Tibial artery (tissue), 4 donors: Measurements from ENCODE around the gene HSPA1A.

Source experiments
- DNase-seq, 2 donors: peaks; one replicate each; pipeline ENCODE4 v3.0.0-alpha.2; 2019
- H3K27ac ChIP-seq, 2 donors: fragments of 200-600 bp; sonication (generic) in 1 of 2; 1 replicate in 1 of 2; 2 replicates in 1 of 2; pipeline ENCODE4 v1.5.1; 2018 to 2019; ENCODE audit warnings: mild to moderate bottlenecking in 1 of 2
- H3K27me3 ChIP-seq, 2 donors: fragments of 200-600 bp; sonication (generic) in 1 of 2; one replicate each; pipeline versions ENCODE4 v1.5.1 to v1.6.0; 2016 to 2019
- H3K36me3 ChIP-seq, 3 donors: fragments of 200-600 bp; sonication (generic) in 2 of 3; one replicate each; pipeline ENCODE4 v1.5.1; 2016 to 2019; ENCODE audit warnings: mild to moderate bottlenecking in 2 of 3
- H3K4me1 ChIP-seq, 4 donors: fragments of 200-600 bp; sonication (generic) in 2 of 4; 1 replicate in 3 of 4; 2 replicates in 1 of 4; pipeline ENCODE4 v1.5.1; 2016 to 2019
- H3K4me3 ChIP-seq, 2 donors: fragments of 200-600 bp; sonication (generic) in 1 of 2; 1 replicate in 1 of 2; 2 replicates in 1 of 2; pipeline ENCODE4 v1.5.1; 2018 to 2019; ENCODE audit warnings: mild to moderate bottlenecking in 2 of 2
- H3K9me3 ChIP-seq, 3 donors: fragments of 200-600 bp; sonication (generic) in 1 of 3; one replicate each; pipeline ENCODE4 v1.5.1; 2016 to 2019
- intact Hi-C: fragments of 100-400 bp; cut with DNase I; formaldehyde crosslinking; loops from one replicate; pipeline ENCODE4 v1.15.0; 2023; ENCODE audit warnings: low total_unique reads
- TF ChIP-seq, protein P1 (sequence below), 2 experiments: fragments of 200-600 bp in 1 of 2; fragments of 450-650 bp in 1 of 2; IDR thresholded peaks; one replicate each; pipeline ENCODE4 v1.5.1; 2017 to 2019; ENCODE audit warnings: antibody characterized with exemption in 2 of 2, mild to moderate bottlenecking in 1 of 2, moderate library complexity in 1 of 2

HSPA1A gene

DNA sequence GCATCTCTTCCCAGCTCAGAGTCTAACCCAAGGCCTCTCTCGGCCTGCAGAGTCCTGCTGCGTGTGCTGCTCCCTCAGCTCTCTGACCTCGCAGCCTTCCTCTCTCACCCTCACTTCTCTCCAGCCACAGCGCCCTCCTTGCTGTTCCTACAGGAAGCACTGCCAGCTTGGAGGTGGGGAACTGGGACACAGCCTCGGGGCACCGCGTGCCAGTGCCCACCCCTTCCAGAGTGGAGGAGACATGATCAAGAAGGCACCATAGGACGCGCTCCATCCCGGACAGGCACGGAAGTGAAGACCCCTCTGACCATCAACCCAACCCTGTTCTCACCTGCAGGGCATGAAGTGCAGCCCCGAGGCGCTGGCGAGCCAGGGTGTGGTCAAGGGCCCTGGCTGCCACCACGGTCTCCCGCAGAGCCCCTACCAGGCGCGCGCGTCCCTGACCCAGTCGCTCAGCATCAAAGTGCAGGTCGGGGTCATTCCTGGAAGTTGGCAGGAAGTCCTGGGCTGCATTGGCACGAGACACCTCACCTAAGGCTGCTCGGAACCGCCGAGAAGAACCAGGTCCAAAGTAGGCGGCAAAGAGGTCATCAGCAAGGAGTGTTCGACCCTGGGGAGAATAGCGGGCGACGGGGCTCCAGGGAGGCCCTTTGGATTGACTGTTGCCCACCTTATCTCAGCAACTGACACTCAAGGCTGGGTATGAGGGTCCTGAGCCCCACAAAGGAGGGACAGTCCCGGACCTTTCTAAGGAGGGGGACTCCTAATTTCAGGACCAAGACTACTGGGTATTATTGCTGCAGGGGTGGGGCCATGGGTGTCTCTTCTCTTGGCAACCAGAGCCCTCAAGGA is 39.5 kb upstream of the HSPA1A start:
- no peak for DNase-seq
- H3K9me3 ChIP-seq = no peaks in the 10 kb centered on the region
- no peak overlapping the region for H3K27ac ChIP-seq
- H3K4me1 ChIP-seq = peaks cover 0 to 12% (median 8%) of the 10 kb centered on the region in 4 donors
- H3K4me3 ChIP-seq = no peak overlapping the region
- TF ChIP-seq, protein P1, sequence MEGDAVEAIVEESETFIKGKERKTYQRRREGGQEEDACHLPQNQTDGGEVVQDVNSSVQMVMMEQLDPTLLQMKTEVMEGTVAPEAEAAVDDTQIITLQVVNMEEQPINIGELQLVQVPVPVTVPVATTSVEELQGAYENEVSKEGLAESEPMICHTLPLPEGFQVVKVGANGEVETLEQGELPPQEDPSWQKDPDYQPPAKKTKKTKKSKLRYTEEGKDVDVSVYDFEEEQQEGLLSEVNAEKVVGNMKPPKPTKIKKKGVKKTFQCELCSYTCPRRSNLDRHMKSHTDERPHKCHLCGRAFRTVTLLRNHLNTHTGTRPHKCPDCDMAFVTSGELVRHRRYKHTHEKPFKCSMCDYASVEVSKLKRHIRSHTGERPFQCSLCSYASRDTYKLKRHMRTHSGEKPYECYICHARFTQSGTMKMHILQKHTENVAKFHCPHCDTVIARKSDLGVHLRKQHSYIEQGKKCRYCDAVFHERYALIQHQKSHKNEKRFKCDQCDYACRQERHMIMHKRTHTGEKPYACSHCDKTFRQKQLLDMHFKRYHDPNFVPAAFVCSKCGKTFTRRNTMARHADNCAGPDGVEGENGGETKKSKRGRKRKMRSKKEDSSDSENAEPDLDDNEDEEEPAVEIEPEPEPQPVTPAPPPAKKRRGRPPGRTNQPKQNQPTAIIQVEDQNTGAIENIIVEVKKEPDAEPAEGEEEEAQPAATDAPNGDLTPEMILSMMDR (IDR thresholded peaks at IDR 0.05) = no peak
- intact Hi-C loops = no loop called here
- H3K36me3 ChIP-seq = peaks cover 14 to 32% (median 28%) of the 10 kb centered on the region in 3 donors
- H3K27me3 ChIP-seq = no peaks in the 10 kb centered on the region

DNA sequence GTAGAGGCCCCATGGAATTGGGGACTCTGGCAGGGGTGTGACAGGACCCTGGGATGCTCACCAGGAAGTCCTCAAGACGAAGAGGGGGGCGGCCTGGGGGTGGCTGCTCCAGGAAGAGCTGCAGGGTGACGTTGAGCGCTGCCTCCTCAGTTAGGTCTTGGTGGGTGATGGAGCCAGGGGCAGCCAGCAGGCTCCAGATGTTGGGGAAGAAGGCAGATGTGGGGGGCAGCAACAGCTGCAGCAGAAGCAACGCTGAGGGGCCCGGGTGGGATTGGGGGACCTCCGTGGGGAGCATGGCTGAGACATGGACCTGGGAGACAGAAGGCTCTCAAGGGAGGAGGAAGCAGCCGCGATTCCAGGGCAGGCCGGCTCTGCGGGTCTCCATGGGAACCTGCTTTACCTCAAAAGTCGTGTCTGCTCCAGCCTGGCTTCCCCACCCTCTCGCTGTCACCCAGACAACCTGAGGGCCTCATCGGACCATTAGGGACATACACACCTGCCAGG is 38.8 kb upstream of the HSPA1A start:
- Histone ChIP-seq H3K4me3 (no peak overlapping the region), H3K9me3 (no peaks in the 10 kb centered on the region), H3K27ac (no peak overlapping the region), H3K4me1 (peaks cover 0 to 12% (median 8%) of the 10 kb centered on the region in 4 donors), H3K27me3 (no peaks in the 10 kb centered on the region), H3K36me3 (peaks cover 21 to 39% (median 35%) of the 10 kb centered on the region in 3 donors)
- TF ChIP-seq, protein P1 (IDR thresholded peaks at IDR 0.05) = no peak
- no peak for DNase-seq
- intact Hi-C loops = no loop called here

DNA sequence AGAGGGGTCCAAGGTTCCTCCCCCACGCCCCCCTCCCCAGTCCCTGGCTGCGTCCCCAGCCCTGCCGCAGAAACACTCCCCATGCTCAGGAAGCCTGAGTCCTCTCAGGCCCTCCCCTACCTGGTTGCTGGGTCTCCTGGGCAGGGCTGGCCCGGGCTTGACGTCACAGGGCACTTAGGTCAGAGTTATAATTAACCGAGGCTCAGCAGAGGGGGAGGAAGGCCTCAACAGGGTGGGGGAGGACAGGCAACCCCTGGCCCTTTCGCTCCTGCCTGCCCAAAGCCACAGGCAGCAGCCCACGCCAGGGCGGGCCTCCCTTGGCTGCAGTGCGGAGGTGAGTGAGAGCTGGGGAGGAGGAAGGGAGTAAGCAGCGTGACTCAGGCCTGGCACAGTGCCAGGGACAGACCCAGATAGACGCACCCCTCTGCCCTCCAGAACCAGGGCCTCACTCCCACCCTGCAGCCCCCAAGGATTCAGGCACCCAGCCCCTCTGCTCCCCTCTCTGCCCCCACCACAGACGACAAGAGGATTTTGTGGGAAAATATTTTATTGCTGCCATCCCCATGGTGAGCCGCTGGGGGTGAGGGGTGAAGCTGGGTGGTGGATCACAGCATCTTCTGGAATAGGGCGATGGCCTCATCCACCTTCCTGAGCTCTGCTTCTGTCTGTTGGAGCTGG is 38.2 kb upstream of the HSPA1A start, which contains the start of gene VWA7:
TSS of gene VWA7 (minus strand) at position 340 of the 678 bp plus-strand sequence. CDS start 549 bp downstream, outside the sequence.
- H3K36me3 ChIP-seq = peaks cover 25 to 45% (median 41%) of the 10 kb centered on the region in 3 donors
- DNase-seq = peak in 1 of 2 donors; percentile 73
- intact Hi-C loops = no loop called here
- no peak within 1 kb of the TSS for H3K4me3 ChIP-seq
- H3K4me1 ChIP-seq = peaks cover 0 to 12% (median 8%) of the 10 kb centered on the region in 4 donors
- H3K9me3 ChIP-seq = no peaks in the 10 kb centered on the region
- TF ChIP-seq, protein P1 (IDR thresholded peaks at IDR 0.05) = no peak
- no peaks in the 10 kb centered on the region for H3K27me3 ChIP-seq
- no peak within 1 kb of the TSS for H3K27ac ChIP-seq

DNA sequence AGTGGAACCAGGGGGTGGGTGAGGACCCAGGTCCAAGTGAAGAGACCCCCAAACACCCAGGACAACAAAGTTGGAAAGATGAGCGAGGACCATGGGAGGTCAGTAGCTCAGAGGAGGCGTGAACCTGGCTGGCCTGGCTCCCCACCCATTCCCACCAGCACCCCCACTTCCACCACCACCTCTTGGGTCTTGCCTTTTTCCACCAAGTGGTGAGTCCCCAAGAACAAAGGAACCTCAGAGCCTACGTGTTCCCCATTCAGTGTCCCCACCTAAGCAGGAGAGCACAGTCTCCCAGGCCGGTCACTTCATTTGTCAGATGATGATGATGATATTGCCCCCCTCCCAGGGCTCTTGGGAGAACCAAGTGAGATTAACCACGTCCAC is 37.7 kb upstream of the HSPA1A start:
- no peaks in the 10 kb centered on the region for H3K9me3 ChIP-seq
- no peak overlapping the region for H3K4me3 ChIP-seq
- intact Hi-C loops = no loop called here
- H3K27ac ChIP-seq = no peak overlapping the region
- TF ChIP-seq, protein P1 (IDR thresholded peaks at IDR 0.05) = no peak
- peaks cover 0 to 12% (median 8%) of the 10 kb centered on the region in 4 donors for H3K4me1 ChIP-seq
- DNase-seq = no peak
- H3K36me3 ChIP-seq = peaks cover 27 to 50% (median 46%) of the 10 kb centered on the region in 3 donors
- H3K27me3 ChIP-seq = no peaks in the 10 kb centered on the region

DNA sequence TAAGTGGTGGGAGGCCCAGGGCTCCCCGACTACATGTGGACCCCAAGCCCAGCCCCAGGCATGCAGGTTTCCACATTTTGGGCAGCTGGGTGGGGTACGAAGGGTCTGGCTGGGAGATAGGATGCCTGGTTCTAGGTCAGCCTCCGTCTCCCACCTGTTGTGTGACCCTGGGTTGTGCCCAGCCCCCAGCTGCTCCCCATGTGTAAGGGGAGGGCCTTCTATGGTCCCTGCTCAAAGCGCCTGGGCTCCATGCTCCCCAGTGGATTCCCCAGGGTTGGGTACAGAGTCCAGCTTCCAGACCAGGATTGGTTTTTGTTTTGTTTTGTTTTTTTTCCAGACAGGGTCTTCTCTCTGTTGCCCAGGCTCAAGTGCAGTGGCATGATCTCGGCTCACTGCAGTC is 37.1 kb upstream of the HSPA1A start:
- no peak for DNase-seq
- H3K36me3 ChIP-seq = peaks cover 27 to 55% (median 52%) of the 10 kb centered on the region in 3 donors
- intact Hi-C loops = no loop called here

More for the DNA sequence above, 37.1 kb upstream of the HSPA1A start:
- H3K27me3 ChIP-seq = no peaks in the 10 kb centered on the region
- no peak overlapping the region for H3K4me3 ChIP-seq
- peaks cover 0 to 12% (median 8%) of the 10 kb centered on the region in 4 donors for H3K4me1 ChIP-seq
- TF ChIP-seq, protein P1 (IDR thresholded peaks at IDR 0.05) = no peak
- no peaks in the 10 kb centered on the region for H3K9me3 ChIP-seq
- no peak overlapping the region for H3K27ac ChIP-seq
